Gastrocnemius medialis (tissue), 4 donors: ENCODE results near the gene FAM241A.

Source experiments
- CTCF ChIP-seq, 5 experiments: fragments of 450-650 bp in 3 of 5; fragments of 200-600 bp in 2 of 5; sonication (generic) in 2 of 5; IDR thresholded peaks in 4 of 5; conservative IDR thresholded peaks in 1 of 5; 1 replicate in 4 of 5; 2 replicates in 1 of 5; pipeline ENCODE4 v1.5.1; 2016 to 2019; ENCODE audit warnings: antibody characterized with exemption in 5 of 5, mild to moderate bottlenecking in 3 of 5, moderate library complexity in 3 of 5
- POLR2A ChIP-seq, 2 donors: fragments of 450-650 bp; IDR thresholded peaks; one replicate each; pipeline ENCODE4 v1.6.1; 2017; ENCODE audit warnings: antibody characterized with exemption in 2 of 2, mild to moderate bottlenecking in 2 of 2, moderate library complexity in 2 of 2

- TF ChIP-seq POLR2A (IDR thresholded peaks at IDR 0.05) (no peak), CTCF (IDR thresholded peaks at IDR 0.05 in 4 of 5, conservative IDR thresholded peaks at IDR 0.05 in 1 of 5) (no peak)
These were observed 4.7 kb upstream of the FAM241A start for GRCh38 chr4:112140536-112140935.
